Measurements from ENCODE around the gene SLC22A5. TPM values are rescaled to one million over a fixed set of nuclear protein-coding genes. Genes with fewer than 3 reads are reported as not detected.
"Not testable (repeated sequence)": the region's sequence is repeated elsewhere in the genome, so short reads cannot be mapped to it uniquely, and the experiment has no call there.

SLC22A5 gene
- total RNA-seq, 1 donor from 2014 or later, result 11.9 TPM

GRCh38 chr5:132410451-132411303 is 41.2 kb downstream of the SLC22A5 start:
- Histone ChIP-seq H3K9me3 (no peaks in the 10 kb centered on the region), H3K36me3 (no peaks in the 10 kb centered on the region), H3K4me1 (peaks cover 0 to 43% of the 10 kb centered on the region in 2 donors), H3K27me3 (no peaks in the 10 kb centered on the region), H3K4me3 (peak overlapping the region; percentile 88 to 96), H3K27ac (peak overlapping the region; percentile 97 to 100)
- TF ChIP-seq CTCF (IDR thresholded peaks at IDR 0.05), result peak; percentile 46 to 65 (median 56)
- intact Hi-C loops (cut with DNase I), result loop anchor here (1.0 to 5.0 kb wide), 5 partner anchors 22 to 147 kb away; partner anchors contain the start of genes IRF1, RAD50 and SLC22A4
- DNase-seq (ENCODE audit: low spot score in 2 of 2), result peak; percentile 63 to 90

GRCh38 chr5:132411304-132412013 is 41.9 kb downstream of the SLC22A5 start:
- no peaks in the 10 kb centered on the region for H3K36me3 ChIP-seq
- intact Hi-C loops (cut with DNase I), result loop anchor here (2.0 to 5.0 kb wide), 5 partner anchors 23 to 639 kb away; partner anchors contain the start of genes RAD50 and SLC22A4
- peak overlapping the region; percentile 88 to 96 for H3K4me3 ChIP-seq
- no peaks in the 10 kb centered on the region for H3K27me3 ChIP-seq
- H3K9me3 ChIP-seq, result no peaks in the 10 kb centered on the region
- no peak for DNase-seq (ENCODE audit: low spot score in 2 of 2)
- H3K4me1 ChIP-seq, result peaks cover 0 to 49% of the 10 kb centered on the region in 2 donors
- no peak for TF ChIP-seq CTCF (IDR thresholded peaks at IDR 0.05)
- H3K27ac ChIP-seq, result peak overlapping the region; percentile 97 to 100

- Histone ChIP-seq H3K4me3 (no peak overlapping the region), H3K27ac (peak overlapping the region; percentile 97 to 100), H3K36me3 (no peaks in the 10 kb centered on the region), H3K4me1 (peaks cover 8 to 60% of the 10 kb centered on the region in 2 donors), H3K27me3 (no peaks in the 10 kb centered on the region), H3K9me3 (no peaks in the 10 kb centered on the region)
- DNase-seq (ENCODE audit: low spot score in 2 of 2), result no peak
- intact Hi-C loops (cut with DNase I), result loop anchor here (2.0 to 5.0 kb wide), 3 partner anchors 121 to 637 kb away; partner anchors contain the start of genes RAD50 and SLC22A4
- no peak for TF ChIP-seq CTCF (IDR thresholded peaks at IDR 0.05)
Measured at GRCh38 chr5:132413567-132413966, 44.1 kb downstream of the SLC22A5 start.

GRCh38 chr5:132414634-132415378 is 45.3 kb downstream of the SLC22A5 start:
- no peaks in the 10 kb centered on the region for H3K27me3 ChIP-seq
- no peak for TF ChIP-seq CTCF (IDR thresholded peaks at IDR 0.05)
- H3K27ac ChIP-seq, result peak overlapping the region; percentile 97 to 100
- H3K9me3 ChIP-seq, result no peaks in the 10 kb centered on the region
- intact Hi-C loops (cut with DNase I), result loop anchor here (1.0 to 5.0 kb wide), 3 partner anchors 82 to 142 kb away; partner anchors contain the start of genes RAD50 and SLC22A4
- H3K36me3 ChIP-seq, result no peaks in the 10 kb centered on the region
- peaks cover 8 to 61% of the 10 kb centered on the region in 2 donors for H3K4me1 ChIP-seq
- peak overlapping the region; percentile 5 to 6 for H3K4me3 ChIP-seq
- peak in 1 of 2 donors; percentile 74 for DNase-seq (ENCODE audit: low spot score in 2 of 2)

- H3K36me3 ChIP-seq; H3K27me3 ChIP-seq; H3K4me3 ChIP-seq; H3K9me3 ChIP-seq; DNase-seq (ENCODE audit: low spot score in 2 of 2): not testable (repeated sequence)
- H3K4me1 ChIP-seq, result peaks cover 11 to 68% of the 10 kb centered on the region in 2 donors
- H3K27ac ChIP-seq, result peak overlapping the region; percentile 97 to 100
- intact Hi-C loops (cut with DNase I), result loop anchor here (1.0 kb wide), 1 partner anchor 82 kb away; no protein-coding TSS in a partner anchor
Measured at GRCh38 chr5:132415516-132415915, 46.0 kb downstream of the SLC22A5 start.
